HL-60 (cell line): ENCODE data around the gene ANKH.

ENCODE experiments used
- POLR2AphosphoS5 ChIP-seq: IDR thresholded peaks from 2 replicates; pipeline ENCODE4 v1.6.1; 2012; ENCODE audit warnings: low read depth
- TF ChIP-seq, protein P1 (sequence below): IDR thresholded peaks from one replicate; pipeline ENCODE4 v1.5.1; 2011; ENCODE audit warnings: low read length, control low read depth, inconsistent platforms; ENCODE audit not compliant: insufficient read depth
- TF ChIP-seq, protein P2 (sequence below): IDR thresholded peaks from 2 replicates; pipeline ENCODE4 v1.6.1; 2012; ENCODE audit warnings: low read depth; ENCODE audit not compliant: insufficient replicate concordance

DNA sequence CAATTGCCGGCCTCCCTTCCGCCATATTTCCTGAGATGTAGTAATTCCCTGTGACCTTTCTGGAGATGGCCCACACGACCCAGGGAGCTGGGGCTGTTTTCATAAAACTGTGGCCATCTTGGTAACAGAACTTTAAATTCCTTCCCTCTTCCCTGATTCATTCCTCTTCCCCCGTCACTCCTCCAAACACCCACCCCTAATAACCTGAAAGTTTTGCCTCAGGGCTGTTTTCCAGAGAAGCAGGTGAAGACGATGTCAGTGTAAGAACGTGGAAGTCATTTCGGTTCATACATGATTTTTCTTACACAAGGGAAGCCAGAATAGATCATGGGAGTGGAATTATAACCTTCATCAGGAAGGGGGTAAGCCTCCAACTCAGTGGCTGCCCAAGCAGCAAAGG lies 40.6 kb upstream of the ANKH start:
- TF ChIP-seq, protein P1, sequence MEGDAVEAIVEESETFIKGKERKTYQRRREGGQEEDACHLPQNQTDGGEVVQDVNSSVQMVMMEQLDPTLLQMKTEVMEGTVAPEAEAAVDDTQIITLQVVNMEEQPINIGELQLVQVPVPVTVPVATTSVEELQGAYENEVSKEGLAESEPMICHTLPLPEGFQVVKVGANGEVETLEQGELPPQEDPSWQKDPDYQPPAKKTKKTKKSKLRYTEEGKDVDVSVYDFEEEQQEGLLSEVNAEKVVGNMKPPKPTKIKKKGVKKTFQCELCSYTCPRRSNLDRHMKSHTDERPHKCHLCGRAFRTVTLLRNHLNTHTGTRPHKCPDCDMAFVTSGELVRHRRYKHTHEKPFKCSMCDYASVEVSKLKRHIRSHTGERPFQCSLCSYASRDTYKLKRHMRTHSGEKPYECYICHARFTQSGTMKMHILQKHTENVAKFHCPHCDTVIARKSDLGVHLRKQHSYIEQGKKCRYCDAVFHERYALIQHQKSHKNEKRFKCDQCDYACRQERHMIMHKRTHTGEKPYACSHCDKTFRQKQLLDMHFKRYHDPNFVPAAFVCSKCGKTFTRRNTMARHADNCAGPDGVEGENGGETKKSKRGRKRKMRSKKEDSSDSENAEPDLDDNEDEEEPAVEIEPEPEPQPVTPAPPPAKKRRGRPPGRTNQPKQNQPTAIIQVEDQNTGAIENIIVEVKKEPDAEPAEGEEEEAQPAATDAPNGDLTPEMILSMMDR = no peak
- TF ChIP-seq POLR2AphosphoS5 = no peak
- TF ChIP-seq, protein P2, sequence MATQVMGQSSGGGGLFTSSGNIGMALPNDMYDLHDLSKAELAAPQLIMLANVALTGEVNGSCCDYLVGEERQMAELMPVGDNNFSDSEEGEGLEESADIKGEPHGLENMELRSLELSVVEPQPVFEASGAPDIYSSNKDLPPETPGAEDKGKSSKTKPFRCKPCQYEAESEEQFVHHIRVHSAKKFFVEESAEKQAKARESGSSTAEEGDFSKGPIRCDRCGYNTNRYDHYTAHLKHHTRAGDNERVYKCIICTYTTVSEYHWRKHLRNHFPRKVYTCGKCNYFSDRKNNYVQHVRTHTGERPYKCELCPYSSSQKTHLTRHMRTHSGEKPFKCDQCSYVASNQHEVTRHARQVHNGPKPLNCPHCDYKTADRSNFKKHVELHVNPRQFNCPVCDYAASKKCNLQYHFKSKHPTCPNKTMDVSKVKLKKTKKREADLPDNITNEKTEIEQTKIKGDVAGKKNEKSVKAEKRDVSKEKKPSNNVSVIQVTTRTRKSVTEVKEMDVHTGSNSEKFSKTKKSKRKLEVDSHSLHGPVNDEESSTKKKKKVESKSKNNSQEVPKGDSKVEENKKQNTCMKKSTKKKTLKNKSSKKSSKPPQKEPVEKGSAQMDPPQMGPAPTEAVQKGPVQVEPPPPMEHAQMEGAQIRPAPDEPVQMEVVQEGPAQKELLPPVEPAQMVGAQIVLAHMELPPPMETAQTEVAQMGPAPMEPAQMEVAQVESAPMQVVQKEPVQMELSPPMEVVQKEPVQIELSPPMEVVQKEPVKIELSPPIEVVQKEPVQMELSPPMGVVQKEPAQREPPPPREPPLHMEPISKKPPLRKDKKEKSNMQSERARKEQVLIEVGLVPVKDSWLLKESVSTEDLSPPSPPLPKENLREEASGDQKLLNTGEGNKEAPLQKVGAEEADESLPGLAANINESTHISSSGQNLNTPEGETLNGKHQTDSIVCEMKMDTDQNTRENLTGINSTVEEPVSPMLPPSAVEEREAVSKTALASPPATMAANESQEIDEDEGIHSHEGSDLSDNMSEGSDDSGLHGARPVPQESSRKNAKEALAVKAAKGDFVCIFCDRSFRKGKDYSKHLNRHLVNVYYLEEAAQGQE = no peak
